ENCODE results near the gene GRIN3B. TPM values are rescaled to one million over a fixed set of nuclear protein-coding genes. Genes with fewer than 3 reads are reported as not detected.

GRIN3B gene
- total RNA-seq, 2 donors from 2014 or later = not detected

- no peak overlapping the region for H3K9ac ChIP-seq (ENCODE audit: low read depth in 2 of 2, low read length in 2 of 2)
- TF ChIP-seq CTCF (IDR thresholded peaks at IDR 0.05) = no peak
- H3K27me3 ChIP-seq = peaks cover 31% of the 10 kb centered on the region
- intact Hi-C loops (cut with DNase I) = no loop called here
- no peak for DNase-seq
- H3K9me3 ChIP-seq = no peaks in the 10 kb centered on the region
- H3K36me3 ChIP-seq = no peaks in the 10 kb centered on the region
- peaks cover 7% of the 10 kb centered on the region for H3K4me1 ChIP-seq
- no peak overlapping the region for H3K27ac ChIP-seq
- H3K4me3 ChIP-seq = no peak overlapping the region
Observed at GRCh38 chr19:994516-994915, 5.7 kb upstream of the GRIN3B start.

GRCh38 chr19:995051-995827, 5.0 kb upstream of the GRIN3B start:
- H3K4me3 ChIP-seq = no peak overlapping the region
- no peaks in the 10 kb centered on the region for H3K9me3 ChIP-seq
- H3K36me3 ChIP-seq = no peaks in the 10 kb centered on the region
- H3K9ac ChIP-seq (ENCODE audit: low read depth in 2 of 2, low read length in 2 of 2) = no peak overlapping the region
- no peak for DNase-seq
- no peak for TF ChIP-seq CTCF (IDR thresholded peaks at IDR 0.05)
- H3K4me1 ChIP-seq = peaks cover 7% of the 10 kb centered on the region
- H3K27ac ChIP-seq = no peak overlapping the region
- peaks cover 37% of the 10 kb centered on the region for H3K27me3 ChIP-seq
- intact Hi-C loops (cut with DNase I) = no loop called here

- no peak overlapping the region for H3K4me3 ChIP-seq
- no peaks in the 10 kb centered on the region for H3K9me3 ChIP-seq
- peaks cover 44% of the 10 kb centered on the region for H3K27me3 ChIP-seq
- H3K27ac ChIP-seq = no peak overlapping the region
- peak; percentile 47 for DNase-seq
- H3K9ac ChIP-seq (ENCODE audit: low read depth in 2 of 2, low read length in 2 of 2) = no peak overlapping the region
- TF ChIP-seq CTCF (IDR thresholded peaks at IDR 0.05) = no peak
- intact Hi-C loops (cut with DNase I) = no loop called here
- H3K36me3 ChIP-seq = no peaks in the 10 kb centered on the region
- peaks cover 7% of the 10 kb centered on the region for H3K4me1 ChIP-seq
Observed at GRCh38 chr19:996051-996838, 4.0 kb upstream of the GRIN3B start.

- Histone ChIP-seq H3K9me3 (no peaks in the 10 kb centered on the region), H3K9ac (ENCODE audit: low read depth in 2 of 2, low read length in 2 of 2) (no peak overlapping the region), H3K36me3 (no peaks in the 10 kb centered on the region), H3K27ac (no peak overlapping the region), H3K4me3 (no peak overlapping the region), H3K27me3 (peaks cover 51% of the 10 kb centered on the region), H3K4me1 (peaks cover 7% of the 10 kb centered on the region)
- no peak for DNase-seq
- TF ChIP-seq CTCF (IDR thresholded peaks at IDR 0.05) = no peak
- intact Hi-C loops (cut with DNase I) = no loop called here
Observed at GRCh38 chr19:998064-998463, 2.2 kb upstream of the GRIN3B start.

GRCh38 chr19:999379-999719, 870 bp upstream of the GRIN3B start:
- no peak for TF ChIP-seq CTCF (IDR thresholded peaks at IDR 0.05)
- H3K9ac ChIP-seq (ENCODE audit: low read depth in 2 of 2, low read length in 2 of 2) = no peak overlapping the region
- H3K4me3 ChIP-seq = no peak overlapping the region
- H3K4me1 ChIP-seq = peaks cover 7% of the 10 kb centered on the region
- H3K27me3 ChIP-seq = peaks cover 51% of the 10 kb centered on the region
- H3K36me3 ChIP-seq = no peaks in the 10 kb centered on the region
- DNase-seq = no peak
- intact Hi-C loops (cut with DNase I) = no loop called here
- no peaks in the 10 kb centered on the region for H3K9me3 ChIP-seq
- no peak overlapping the region for H3K27ac ChIP-seq

Data from colonic mucosa (tissue), 4 donors.